ENCODE results near the gene RTN4RL2. TPM values are rescaled to one million over a fixed set of nuclear protein-coding genes. Genes with fewer than 3 reads are reported as not detected.

The RTN4RL2 gene
- total and polyA plus RNA-seq, 2 donors (not counting 3 experiments of a cell fraction or from before 2014, with no cell fraction given): 0.35 to 1.3 TPM

- FAIRE-seq: no peak
- no peaks in the 10 kb centered on the region for H3K36me3 ChIP-seq (ENCODE audit: control insufficient read depth in 2 of 2, extremely low read depth in 1 of 2, insufficient read depth in 2 of 2, low read length in 2 of 2)
- no peaks in the 10 kb centered on the region for H3K79me2 ChIP-seq (ENCODE audit: control insufficient read depth, insufficient read depth, low read length)
- no peaks in the 10 kb centered on the region for H4K20me1 ChIP-seq (replicated peaks; ENCODE audit: control insufficient read depth, extremely low read depth, insufficient read depth, low read length)
- dilution Hi-C loops (cut with MboI; ENCODE audit: extremely low pct_ligation_motif_present, low sequenced_read_pairs) (no loop called here), intact Hi-C loops (cut with micrococcal nuclease) (no loop called here)
- no peak overlapping the region for H3K9ac ChIP-seq (replicated peaks; ENCODE audit: extremely low read depth, insufficient read depth, low read length)
- H2AFZ ChIP-seq (ENCODE audit: low read depth, low read length): no peak overlapping the region
- no peak overlapping the region for H3K4me2 ChIP-seq (ENCODE audit: insufficient read depth, low read length)
- DNase-seq (ENCODE audit: low read depth, low spot score): no peak
- no TSS peak for BruUV-seq (replicated peaks)
- ChIA-PET CTCF (interaction anchor here (0.7 to 3.5 kb wide), 4 partner anchors 14 to 144 kb away, joined by 3 to 11 read pairs (median 5); no protein-coding TSS in a partner anchor), POLR2A (no interaction called here)
- H3K4me1 ChIP-seq (ENCODE audit: control insufficient read depth, extremely low read depth, insufficient read depth, low read length): peaks cover 7% of the 10 kb centered on the region
- no peaks in the 10 kb centered on the region for H3K9me3 ChIP-seq (replicated peaks; ENCODE audit: control insufficient read depth, insufficient read depth, low read length)
- H3K4me3 ChIP-seq (replicated peaks in 1 of 3; ENCODE audit: insufficient read depth in 1 of 3, low read depth in 1 of 3, low read length in 3 of 3): no peak overlapping the region
- no peak overlapping the region for H3K27ac ChIP-seq (ENCODE audit: insufficient read depth, low read depth, low read length)
- TF ChIP-seq POLR2A (IDR thresholded peaks at IDR 0.05; ENCODE audit: low read depth, low read length) (no peak), JUN (IDR thresholded peaks at IDR 0.05; ENCODE audit: borderline replicate concordance, insufficient read depth, insufficient read length, low read depth) (no peak), POLR2AphosphoS5 (IDR thresholded peaks at IDR 0.05; ENCODE audit: insufficient read depth, low read depth, low read length) (no peak), CTCF (IDR thresholded peaks at IDR 0.05; ENCODE audit: extremely low read depth in 1 of 2, insufficient read depth in 1 of 2, low read depth in 1 of 2, low read length in 2 of 2) (no peak), MYC (IDR thresholded peaks at IDR 0.05; ENCODE audit: low read depth, low read length) (no peak), EZH2 (IDR thresholded peaks at IDR 0.05; ENCODE audit: borderline replicate concordance, low read depth, low read length, severe bottlenecking) (no peak), FOS (IDR thresholded peaks at IDR 0.05; ENCODE audit: borderline replicate concordance, insufficient read depth, low read length) (no peak), GATA2 (IDR thresholded peaks at IDR 0.05; ENCODE audit: insufficient read depth, insufficient read length, low read depth, low read length) (no peak)
- TF ChIP-seq, protein P1, sequence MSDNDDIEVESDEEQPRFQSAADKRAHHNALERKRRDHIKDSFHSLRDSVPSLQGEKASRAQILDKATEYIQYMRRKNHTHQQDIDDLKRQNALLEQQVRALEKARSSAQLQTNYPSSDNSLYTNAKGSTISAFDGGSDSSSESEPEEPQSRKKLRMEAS (IDR thresholded peaks at IDR 0.05; ENCODE audit: insufficient read depth, insufficient read length): no peak
- no peaks in the 10 kb centered on the region for H3K27me3 ChIP-seq (ENCODE audit: control insufficient read depth in 2 of 2, insufficient read depth in 2 of 2, low read length in 2 of 2)
- no peaks in the 10 kb centered on the region for H3K9me1 ChIP-seq (replicated peaks; ENCODE audit: control insufficient read depth, extremely low read depth, insufficient read depth, low read length)
Observed at GRCh38 chr11:57500926-57501325, 40.6 kb downstream of the RTN4RL2 start.

Measured in endothelial cell of umbilical vein (primary cell).